HUES48 (cell line): Measurements from ENCODE around the gene PHF21A.
"Not testable (repeated sequence)": the region's sequence is repeated elsewhere in the genome, so short reads cannot be mapped to it uniquely, and the experiment has no call there.

ENCODE experiments used
- H3K27ac ChIP-seq: one replicate; pipeline ENCODE4 v1.7.0; 2013; ENCODE audit warnings: low read depth, low read length, inconsistent platforms
- H3K27me3 ChIP-seq: 2 replicates; pipeline ENCODE4 v1.6.1; 2013; ENCODE audit warnings: mild to moderate bottlenecking, low read length; ENCODE audit not compliant: control insufficient read depth, insufficient read depth
- H3K36me3 ChIP-seq: 2 replicates; pipeline ENCODE4 v1.6.1; 2013; ENCODE audit warnings: low read length; ENCODE audit not compliant: control insufficient read depth, insufficient read depth
- H3K4me1 ChIP-seq: 2 replicates; pipeline ENCODE4 v1.6.1; 2013; ENCODE audit warnings: mild to moderate bottlenecking, low read length; ENCODE audit not compliant: control insufficient read depth, insufficient read depth
- H3K4me3 ChIP-seq: 2 replicates; pipeline ENCODE4 v1.5.1; 2013; ENCODE audit warnings: mild to moderate bottlenecking, low read depth, low read length
- H3K9ac ChIP-seq: 2 replicates; pipeline ENCODE4 v1.6.1; 2013; ENCODE audit warnings: mild to moderate bottlenecking, low read depth, low read length, moderate library complexity
- H3K9me3 ChIP-seq: 2 replicates; pipeline ENCODE4 v1.6.1; 2013; ENCODE audit warnings: low read length; ENCODE audit not compliant: control insufficient read depth, insufficient read depth

The PHF21A gene

GRCh38 chr11:45900916-45901617 lies 220.2 kb downstream of the PHF21A start:
- no peak overlapping the region for H3K9ac ChIP-seq
- H3K4me1 ChIP-seq: peaks cover 19% of the 10 kb centered on the region
- H3K9me3 ChIP-seq: no peaks in the 10 kb centered on the region
- H3K4me3 ChIP-seq: peak overlapping the region; percentile 67
- peaks cover 8% of the 10 kb centered on the region for H3K27me3 ChIP-seq
- peaks cover 30% of the 10 kb centered on the region for H3K36me3 ChIP-seq
- no peak overlapping the region for H3K27ac ChIP-seq

- peak overlapping the region; percentile 67 for H3K4me3 ChIP-seq
- H3K9ac ChIP-seq, H3K27me3 ChIP-seq, H3K9me3 ChIP-seq: not testable (repeated sequence)
- peaks cover 28% of the 10 kb centered on the region for H3K36me3 ChIP-seq
- peaks cover 24% of the 10 kb centered on the region for H3K4me1 ChIP-seq
- peak overlapping the region; percentile 90 for H3K27ac ChIP-seq
Observed at GRCh38 chr11:45900175-45900800, 221.0 kb downstream of the PHF21A start.

DNA sequence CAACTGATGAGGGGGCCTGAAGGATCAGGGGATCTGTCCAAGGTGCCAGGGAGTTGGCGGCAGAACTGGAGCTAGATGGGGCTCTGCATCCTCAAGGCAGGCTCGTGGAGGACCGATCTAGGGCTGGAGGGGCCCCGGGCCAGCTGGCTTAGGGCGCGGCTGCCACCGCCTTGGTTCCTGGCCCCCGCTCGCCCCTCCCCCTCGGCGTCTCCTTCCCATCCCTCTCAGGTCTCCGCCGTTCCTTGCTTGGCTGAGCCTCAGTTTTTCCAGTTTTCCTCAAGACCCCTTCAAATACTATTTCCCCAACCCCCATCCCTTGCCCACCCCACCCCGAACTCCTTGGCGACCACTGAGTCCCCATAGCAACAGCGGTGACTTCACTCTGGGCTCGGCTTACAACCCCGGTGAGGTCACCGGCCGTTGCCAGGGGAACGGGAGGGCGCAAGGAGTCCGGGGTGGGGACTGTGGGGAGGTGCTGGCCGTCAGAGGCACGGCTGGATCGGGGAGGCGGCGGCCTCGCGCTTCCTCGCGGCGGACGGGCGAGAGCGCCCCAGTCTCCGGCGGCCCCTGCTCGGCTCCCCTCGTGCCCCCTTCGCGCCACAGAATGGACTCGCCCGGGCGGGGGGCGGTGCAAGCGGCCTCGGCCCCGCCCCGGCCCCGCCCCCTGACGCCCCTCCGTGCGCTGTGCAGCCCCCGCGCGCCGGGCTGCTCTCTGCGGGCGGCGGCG lies 221.6 kb downstream of the PHF21A start:
- H3K4me3 ChIP-seq: peak overlapping the region; percentile 67

DNA sequence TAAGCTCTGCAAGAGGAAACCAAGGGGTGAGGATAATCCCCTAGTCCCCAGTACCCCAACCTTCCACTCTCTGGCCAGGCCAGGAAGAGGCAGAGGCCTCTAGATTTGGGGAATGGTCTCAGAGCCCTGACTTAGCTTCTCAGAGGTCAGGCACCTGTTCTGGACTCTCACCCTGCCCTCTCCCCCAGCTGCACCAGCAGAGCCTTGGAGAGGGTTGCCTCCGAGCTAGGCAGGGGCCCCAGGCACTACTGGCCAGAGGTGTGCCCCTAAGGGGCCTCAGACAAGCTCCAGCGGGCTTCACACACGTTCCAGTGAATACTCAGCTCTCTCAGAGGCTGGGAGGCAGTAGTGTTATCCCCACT lies 222.2 kb downstream of the PHF21A start:
- Histone ChIP-seq H3K9ac (no peak overlapping the region), H3K36me3 (peaks cover 16% of the 10 kb centered on the region), H3K9me3 (no peaks in the 10 kb centered on the region), H3K27ac (peak overlapping the region; percentile 90), H3K4me3 (peak overlapping the region; percentile 67), H3K27me3 (peaks cover 8% of the 10 kb centered on the region), H3K4me1 (peaks cover 24% of the 10 kb centered on the region)

More for the DNA sequence above, 221.6 kb downstream of the PHF21A start:
- Histone ChIP-seq H3K4me1 (peaks cover 24% of the 10 kb centered on the region), H3K36me3 (peaks cover 21% of the 10 kb centered on the region), H3K27ac (peak overlapping the region; percentile 90), H3K9ac (no peak overlapping the region; the same call in 1 of the 2 replicates), H3K27me3 (peaks cover 8% of the 10 kb centered on the region), H3K9me3 (no peaks in the 10 kb centered on the region)

DNA sequence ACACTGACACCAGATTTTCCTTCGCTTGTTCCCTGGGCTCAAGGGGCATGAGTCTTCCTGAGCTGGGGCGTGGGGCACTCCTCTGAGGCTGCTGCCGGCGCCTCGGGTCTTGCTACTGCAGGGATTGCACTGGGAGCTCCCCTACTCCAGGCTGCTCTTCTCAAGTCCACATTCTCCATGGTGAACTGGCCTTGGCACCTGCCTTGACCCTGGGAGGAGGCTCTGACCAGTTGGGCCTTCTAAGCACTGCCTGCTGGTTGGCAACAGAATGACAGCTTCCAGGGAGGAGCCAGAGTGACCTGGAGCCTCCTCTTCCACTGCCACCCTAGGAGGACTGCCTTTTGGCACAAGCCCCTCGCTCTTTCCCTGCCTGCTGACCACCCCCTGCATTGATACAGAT lies 223.7 kb downstream of the PHF21A start:
- peaks cover 8% of the 10 kb centered on the region for H3K27me3 ChIP-seq
- no peaks in the 10 kb centered on the region for H3K9me3 ChIP-seq
- peaks cover 35% of the 10 kb centered on the region for H3K4me1 ChIP-seq
- H3K9ac ChIP-seq: no peak overlapping the region
- H3K4me3 ChIP-seq: no peak overlapping the region
- H3K36me3 ChIP-seq: 0 out of 2 replicates have a peak, but pooled peaks cover under 1% of the 10 kb centered on the region
- no peak overlapping the region for H3K27ac ChIP-seq

GRCh38 chr11:45896422-45896984 lies 224.8 kb downstream of the PHF21A start:
- H3K27ac ChIP-seq: no peak overlapping the region

GRCh38 chr11:45895553-45896259 lies 225.5 kb downstream of the PHF21A start:
- no peak overlapping the region for H3K4me3 ChIP-seq
- H3K27me3 ChIP-seq: peaks cover 3% of the 10 kb centered on the region
- no peak overlapping the region for H3K9ac ChIP-seq
- no peaks in the 10 kb centered on the region for H3K36me3 ChIP-seq
- H3K27ac ChIP-seq: peak overlapping the region; percentile 50
- no peaks in the 10 kb centered on the region for H3K9me3 ChIP-seq
- peaks cover 34% of the 10 kb centered on the region for H3K4me1 ChIP-seq

More at GRCh38 chr11:45896422-45896984, 224.8 kb downstream of the PHF21A start:
- Histone ChIP-seq H3K4me1 (peaks cover 35% of the 10 kb centered on the region), H3K36me3 (no peaks in the 10 kb centered on the region), H3K4me3 (peak overlapping the region; percentile 21; the same call in 1 of the 2 replicates), H3K9ac (no peak overlapping the region), H3K27me3 (peaks cover 8% of the 10 kb centered on the region), H3K9me3 (no peaks in the 10 kb centered on the region)

DNA sequence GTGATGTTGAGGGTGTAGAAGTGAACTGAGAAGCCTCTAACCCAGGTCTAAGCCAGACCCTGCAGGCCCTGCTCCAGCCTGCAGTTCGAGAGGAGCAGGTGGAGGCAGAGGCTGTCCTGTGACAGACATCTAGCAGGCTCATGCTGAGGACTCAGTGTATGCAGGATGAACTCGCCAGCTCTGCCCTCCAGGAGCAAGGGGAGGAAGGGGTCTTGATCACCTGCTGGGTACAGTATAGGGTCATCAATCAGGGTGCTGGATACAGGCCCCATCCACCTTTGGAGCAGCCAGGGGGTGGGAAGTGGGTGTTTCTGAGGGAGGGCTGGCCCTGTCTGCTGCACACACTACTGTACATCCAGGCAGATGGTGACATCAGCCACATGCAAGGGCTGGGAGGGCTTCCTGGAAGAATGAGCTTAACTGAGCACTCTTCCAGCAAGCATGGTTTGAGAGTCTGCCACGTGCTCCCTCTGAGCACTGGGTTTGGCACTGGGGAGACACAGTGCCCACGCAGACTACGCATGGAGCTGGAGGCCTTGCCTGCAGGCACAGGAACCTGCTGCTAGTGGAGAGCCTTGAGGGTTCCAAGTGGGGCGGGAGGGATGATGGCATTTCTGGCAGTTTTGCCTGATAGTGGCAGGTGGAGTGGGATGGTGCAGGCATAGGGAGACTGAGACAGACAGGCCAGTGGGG lies 226.6 kb downstream of the PHF21A start:
- Histone ChIP-seq H3K27ac (no peak overlapping the region), H3K27me3 (no peaks in the 10 kb centered on the region), H3K9me3 (no peaks in the 10 kb centered on the region), H3K4me1 (peaks cover 32% of the 10 kb centered on the region), H3K36me3 (no peaks in the 10 kb centered on the region), H3K4me3 (no peak overlapping the region), H3K9ac (no peak overlapping the region)

DNA sequence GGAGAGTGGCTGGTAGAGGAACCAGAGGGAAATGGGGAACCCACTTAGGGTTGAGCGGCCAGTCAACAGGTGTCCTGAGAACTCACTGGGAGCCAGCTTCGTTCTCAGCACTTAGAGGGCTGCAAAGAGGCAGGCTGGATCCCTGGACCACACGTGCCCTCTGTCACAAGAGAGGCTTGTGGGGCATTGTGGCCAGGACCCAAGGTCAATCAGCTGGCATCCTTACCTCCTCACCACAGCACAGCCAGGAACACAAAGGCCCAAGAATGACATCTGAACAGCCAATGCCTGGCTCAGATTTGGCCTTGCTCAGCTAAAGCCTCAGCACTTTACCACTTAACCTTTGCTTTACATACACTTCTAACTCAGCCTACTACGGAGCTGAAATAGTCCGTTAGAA lies 228.4 kb downstream of the PHF21A start:
- Histone ChIP-seq H3K4me1 (peaks cover 24% of the 10 kb centered on the region), H3K27me3 (no peaks in the 10 kb centered on the region), H3K9me3 (no peaks in the 10 kb centered on the region), H3K4me3 (no peak overlapping the region), H3K27ac (no peak overlapping the region), H3K36me3 (no peaks in the 10 kb centered on the region), H3K9ac (no peak overlapping the region)

DNA sequence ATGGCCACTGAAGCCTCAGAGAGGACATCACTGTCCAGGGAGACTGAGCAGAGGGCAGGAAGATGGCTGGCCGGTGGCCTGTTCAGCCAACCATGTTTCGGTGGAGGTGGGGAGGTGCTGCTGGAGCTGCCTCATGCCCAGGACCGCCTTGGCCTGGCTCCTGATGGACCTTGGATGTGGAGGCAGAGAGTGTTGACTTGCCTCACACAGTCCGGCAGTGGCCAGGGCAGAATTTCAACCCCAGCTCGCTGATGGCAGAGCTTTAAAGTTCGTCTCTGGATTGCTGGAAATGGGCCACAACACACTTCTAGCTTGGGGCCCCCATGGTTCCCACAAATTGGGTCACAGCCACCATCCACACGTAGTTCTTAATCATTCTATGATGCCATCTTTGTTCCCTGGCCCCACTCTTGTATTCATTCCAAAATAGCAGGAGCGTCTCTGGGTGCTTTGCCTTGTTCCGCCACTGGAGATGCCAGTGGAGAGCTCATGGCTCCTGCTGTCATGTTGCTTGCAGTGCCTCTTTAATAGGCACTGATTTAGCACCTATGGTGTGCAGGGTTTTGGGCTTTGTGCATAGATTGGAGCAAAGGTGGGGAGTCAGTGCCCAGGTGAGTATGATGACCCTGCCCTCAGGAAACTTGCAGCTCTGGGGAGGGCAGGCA lies 230.2 kb downstream of the PHF21A start:
- Histone ChIP-seq H3K27ac (no peak overlapping the region), H3K4me3 (no peak overlapping the region), H3K9ac (no peak overlapping the region), H3K4me1 (peaks cover 19% of the 10 kb centered on the region), H3K27me3 (no peaks in the 10 kb centered on the region; the same call in 1 of the 2 replicates), H3K36me3 (no peaks in the 10 kb centered on the region), H3K9me3 (no peaks in the 10 kb centered on the region)
